A673 (cell line): ENCODE data around the gene TMEM132C. TPM values are rescaled to one million over a fixed set of nuclear protein-coding genes. Genes with fewer than 3 reads are reported as not detected.
"Not testable (repeated sequence)": the region's sequence is repeated elsewhere in the genome, so short reads cannot be mapped to it uniquely, and the experiment has no call there.

Experiments
- BruUV-seq: library from RNA; stranded (reverse); fragments of 400-500 nt; replicated peaks from 2 replicates; lab custom pipeline; 2021; lab: Mats Ljungman, UMichigan
- CTCF ChIA-PET: fragments of 300-600 bp; sonication (Branson Sonifier 250); formaldehyde crosslinking; loops from one replicate; lab custom pipeline; 2022; ENCODE audit warnings: antibody characterized with exemption; lab: Charles Lee
- POLR2A ChIA-PET: fragments of 300-600 bp; sonication (Branson Sonifier 250); formaldehyde crosslinking; loops from one replicate; lab custom pipeline; 2022; ENCODE audit warnings: antibody characterized with exemption; ENCODE audit not compliant: low non-redundant PET; lab: Charles Lee
- DNase-seq: peaks from one replicate; pipeline ENCODE4 v3.0.0-alpha.2; 2015; ENCODE audit warnings: low spot score
- H3K27ac ChIP-seq: fragments of 200-600 bp; sonication (generic); 2 replicates; pipeline ENCODE4 v1.5.1; 2016; ENCODE audit warnings: mixed run types, low read depth, mild to moderate bottlenecking, mixed read lengths, antibody characterized with exemption, low read length; ENCODE audit not compliant: poor library complexity, severe bottlenecking
- H3K27me3 ChIP-seq: fragments of 200-600 bp; sonication (generic); replicated peaks from 2 replicates; pipeline ENCODE4 v1.6.1; 2017; ENCODE audit warnings: mixed run types, low read depth, mild to moderate bottlenecking, mixed read lengths, antibody characterized with exemption, low read length; ENCODE audit not compliant: insufficient read depth, poor library complexity
- H3K36me3 ChIP-seq: fragments of 200-600 bp; sonication (generic); 2 replicates; pipeline ENCODE4 v1.6.1; 2016; ENCODE audit warnings: mixed run types, mild to moderate bottlenecking, mixed read lengths, antibody characterized with exemption, low read length; ENCODE audit not compliant: insufficient read depth, poor library complexity, severe bottlenecking
- H3K4me1 ChIP-seq: fragments of 200-600 bp; sonication (generic); 2 replicates; pipeline ENCODE4 v1.6.1; 2017; ENCODE audit warnings: mixed run types, mild to moderate bottlenecking, mixed read lengths, antibody characterized with exemption, low read length; ENCODE audit not compliant: insufficient read depth, poor library complexity, severe bottlenecking
- H3K4me3 ChIP-seq: fragments of 200-600 bp; sonication (generic); 2 replicates; pipeline ENCODE4 v1.5.1; 2016; ENCODE audit warnings: low read depth, mixed run types, mild to moderate bottlenecking, mixed read lengths, low read length; ENCODE audit not compliant: poor library complexity, severe bottlenecking
- H3K9me3 ChIP-seq: fragments of 200-600 bp; sonication (generic); 2 replicates; pipeline ENCODE4 v1.6.1; 2016; ENCODE audit warnings: mixed run types, low read depth, mild to moderate bottlenecking, mixed read lengths, antibody characterized with exemption, low read length; ENCODE audit not compliant: poor library complexity, severe bottlenecking
- CTCF ChIP-seq: fragments of 300-800, 200-600 bp; sonication (generic); conservative IDR thresholded peaks from 2 replicates; pipeline ENCODE4 v1.5.1; 2017; ENCODE audit warnings: low read depth, mild to moderate bottlenecking, antibody characterized with exemption, low read length, moderate library complexity, mixed read lengths
- EZH2 ChIP-seq: fragments of 200-600 bp; sonication (generic); IDR thresholded peaks from 2 replicates; pipeline ENCODE4 v1.6.1; 2017; ENCODE audit warnings: borderline replicate concordance, low read depth, mild to moderate bottlenecking, mixed read lengths, antibody characterized with exemption, low read length; ENCODE audit not compliant: poor library complexity, severe bottlenecking
- intact Hi-C: fragments of 100-400 bp; cut with micrococcal nuclease; formaldehyde crosslinking; loops from one replicate; pipeline ENCODE4 v1.10.0; 2022; ENCODE audit not compliant: unreplicated experiment
- total RNA-seq: library from RNA; stranded (reverse); gene quantifications from 2 replicates; pipeline ENCODE4 v1.2.3, GENCODE V29; 2021

The TMEM132C gene
- total RNA-seq, 1 experiment from 2014 or later: not detected

GRCh38 chr12:128476266-128476665 lies 209.3 kb downstream of the TMEM132C start:
- Histone ChIP-seq H3K4me1 (no peaks in the 10 kb centered on the region), H3K36me3 (no peaks in the 10 kb centered on the region), H3K4me3 (no peak overlapping the region), H3K9me3 (no peaks in the 10 kb centered on the region), H3K27ac (no peak overlapping the region), H3K27me3 (peaks cover 31% of the 10 kb centered on the region)
- POLR2A ChIA-PET: no interaction called here
- BruUV-seq: no TSS peak
- CTCF ChIA-PET: no interaction called here
- no peak for TF ChIP-seq CTCF
- no peak for TF ChIP-seq EZH2
- intact Hi-C loops: no loop called here
- no peak for DNase-seq

GRCh38 chr12:128483526-128484255 lies 216.7 kb downstream of the TMEM132C start:
- no peak for TF ChIP-seq EZH2
- TF ChIP-seq CTCF: no peak
- Histone ChIP-seq H3K4me1 (no peaks in the 10 kb centered on the region), H3K27ac (no peak overlapping the region), H3K36me3 (no peaks in the 10 kb centered on the region), H3K9me3 (no peaks in the 10 kb centered on the region), H3K27me3 (peaks cover 41% of the 10 kb centered on the region), H3K4me3 (no peak overlapping the region)
- intact Hi-C loops: no loop called here
- BruUV-seq: no TSS peak
- CTCF ChIA-PET: no interaction called here
- no peak for DNase-seq
- POLR2A ChIA-PET: no interaction called here

GRCh38 chr12:128497376-128497775 lies 230.4 kb downstream of the TMEM132C start:
- intact Hi-C loops, H3K4me1 ChIP-seq, H3K27ac ChIP-seq, BruUV-seq, POLR2A ChIA-PET, H3K9me3 ChIP-seq, H3K36me3 ChIP-seq, H3K4me3 ChIP-seq, DNase-seq, H3K27me3 ChIP-seq, CTCF ChIA-PET: not testable (repeated sequence)

GRCh38 chr12:128507470-128507869 lies 240.5 kb downstream of the TMEM132C start:
- DNase-seq: no peak
- POLR2A ChIA-PET: no interaction called here
- Histone ChIP-seq H3K4me1 (no peaks in the 10 kb centered on the region), H3K4me3 (no peak overlapping the region), H3K36me3 (no peaks in the 10 kb centered on the region), H3K27ac (no peak overlapping the region), H3K9me3 (no peaks in the 10 kb centered on the region), H3K27me3 (peaks cover 30% of the 10 kb centered on the region)
- TF ChIP-seq EZH2 (no peak), CTCF (no peak)
- BruUV-seq: no TSS peak
- CTCF ChIA-PET: no interaction called here
- intact Hi-C loops: no loop called here
